ENCODE results near the gene CPD. TPM values are rescaled to one million over a fixed set of nuclear protein-coding genes. Genes with fewer than 3 reads are reported as not detected.

The CPD gene
- total RNA-seq, 1 donor from 2014 or later: 68.9 TPM

- Histone ChIP-seq H3K36me3 (peaks cover 31% of the 10 kb centered on the region), H3K4me1 (peaks cover 5% of the 10 kb centered on the region), H3K27me3 (ENCODE audit: low read depth) (no peaks in the 10 kb centered on the region), H3K9me3 (no peaks in the 10 kb centered on the region), H3K27ac (no peak overlapping the region), H3K4me3 (no peak overlapping the region)
- ATAC-seq (no peak), DNase-seq (no peak)
- TF ChIP-seq, protein P1, sequence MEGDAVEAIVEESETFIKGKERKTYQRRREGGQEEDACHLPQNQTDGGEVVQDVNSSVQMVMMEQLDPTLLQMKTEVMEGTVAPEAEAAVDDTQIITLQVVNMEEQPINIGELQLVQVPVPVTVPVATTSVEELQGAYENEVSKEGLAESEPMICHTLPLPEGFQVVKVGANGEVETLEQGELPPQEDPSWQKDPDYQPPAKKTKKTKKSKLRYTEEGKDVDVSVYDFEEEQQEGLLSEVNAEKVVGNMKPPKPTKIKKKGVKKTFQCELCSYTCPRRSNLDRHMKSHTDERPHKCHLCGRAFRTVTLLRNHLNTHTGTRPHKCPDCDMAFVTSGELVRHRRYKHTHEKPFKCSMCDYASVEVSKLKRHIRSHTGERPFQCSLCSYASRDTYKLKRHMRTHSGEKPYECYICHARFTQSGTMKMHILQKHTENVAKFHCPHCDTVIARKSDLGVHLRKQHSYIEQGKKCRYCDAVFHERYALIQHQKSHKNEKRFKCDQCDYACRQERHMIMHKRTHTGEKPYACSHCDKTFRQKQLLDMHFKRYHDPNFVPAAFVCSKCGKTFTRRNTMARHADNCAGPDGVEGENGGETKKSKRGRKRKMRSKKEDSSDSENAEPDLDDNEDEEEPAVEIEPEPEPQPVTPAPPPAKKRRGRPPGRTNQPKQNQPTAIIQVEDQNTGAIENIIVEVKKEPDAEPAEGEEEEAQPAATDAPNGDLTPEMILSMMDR (IDR thresholded peaks at IDR 0.05): no peak
- intact Hi-C loops (cut with DNase I): no loop called here
Measured at GRCh38 chr17:30393491-30393890, 14.8 kb downstream of the CPD start.

DNA sequence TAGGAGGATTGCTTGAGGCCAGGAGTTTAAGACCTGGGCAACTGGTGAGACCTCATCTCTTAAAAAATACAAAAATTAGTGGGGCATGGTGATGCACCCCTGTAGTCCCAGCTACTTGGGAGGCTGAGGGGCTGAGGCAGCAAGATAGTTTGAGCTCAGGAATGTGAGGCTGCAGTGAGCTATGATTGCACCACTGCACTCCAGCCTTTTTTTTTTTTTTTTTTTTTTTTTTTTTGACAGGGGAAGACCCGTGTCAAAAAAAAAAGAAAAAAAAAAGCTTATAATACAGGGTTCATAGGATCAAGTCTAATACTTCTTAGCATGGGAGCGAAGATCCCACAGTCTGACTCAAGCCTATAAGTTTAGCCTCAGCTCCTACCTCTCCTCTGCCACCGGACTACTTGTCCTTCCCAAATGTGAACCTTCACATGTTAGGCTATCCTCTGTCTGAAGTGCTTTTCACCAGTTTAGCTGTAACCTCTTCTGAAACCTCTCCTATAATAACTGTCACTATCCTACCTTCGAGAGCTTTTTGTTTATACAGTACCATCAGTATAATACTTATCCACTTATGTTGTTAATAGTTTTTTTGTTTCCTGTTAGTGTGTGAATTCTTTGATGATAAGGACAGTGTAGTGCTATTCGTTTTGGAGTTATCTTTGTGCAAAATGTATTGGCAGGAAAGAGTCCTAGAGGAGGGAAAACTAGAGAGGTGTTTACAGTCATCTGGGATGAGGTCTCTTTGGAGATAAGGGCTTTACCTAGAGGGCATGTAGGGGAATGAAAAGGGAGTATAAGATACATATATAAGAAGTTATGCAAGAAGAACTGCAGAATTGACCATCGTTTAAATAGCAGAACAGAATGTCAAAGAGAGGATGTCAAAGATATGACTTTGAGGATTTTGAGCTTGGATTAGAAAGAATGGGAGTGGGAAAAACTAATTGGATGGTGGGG, 15.5 kb downstream of the CPD start:
- Histone ChIP-seq H3K4me1 (peaks cover 5% of the 10 kb centered on the region), H3K27me3 (ENCODE audit: low read depth) (no peaks in the 10 kb centered on the region), H3K4me3 (no peak overlapping the region), H3K9me3 (no peaks in the 10 kb centered on the region), H3K27ac (no peak overlapping the region), H3K36me3 (peaks cover 25% of the 10 kb centered on the region)
- intact Hi-C loops (cut with DNase I): no loop called here
- DNase-seq (no peak), ATAC-seq (no peak)
- TF ChIP-seq, protein P1 (IDR thresholded peaks at IDR 0.05): no peak

DNA sequence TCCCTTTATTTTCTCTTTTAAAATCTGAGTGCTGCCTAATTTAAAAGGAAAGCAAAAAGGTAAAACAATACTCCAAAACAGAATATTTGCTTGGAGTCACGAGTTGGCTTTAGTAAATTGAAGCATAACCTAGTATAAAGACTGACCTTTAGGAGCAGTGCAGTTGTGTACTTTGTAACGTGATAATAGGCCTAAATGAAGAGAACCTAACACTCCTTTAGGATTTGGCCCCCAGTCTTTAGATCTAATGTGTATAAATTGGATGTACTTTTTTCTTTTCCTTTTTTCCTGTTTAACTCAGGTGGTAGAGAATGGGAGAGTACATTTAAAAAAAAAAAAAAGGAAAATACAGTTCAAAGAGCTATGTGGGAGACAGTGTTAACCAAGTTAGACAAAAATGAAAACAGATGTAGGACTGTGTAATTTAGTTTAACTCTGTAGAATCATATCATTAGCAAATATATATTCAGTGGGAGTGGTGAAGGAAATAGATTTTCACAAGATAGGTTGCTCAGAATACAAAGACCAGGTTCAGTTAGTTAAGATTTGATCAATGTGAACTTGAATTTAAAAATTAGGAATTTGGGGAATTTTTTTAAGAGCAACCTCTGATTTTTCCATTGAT, 16.8 kb downstream of the CPD start:
- peaks cover 5% of the 10 kb centered on the region for H3K4me1 ChIP-seq
- H3K36me3 ChIP-seq: peaks cover 19% of the 10 kb centered on the region
- TF ChIP-seq, protein P1 (IDR thresholded peaks at IDR 0.05): no peak
- H3K9me3 ChIP-seq: no peaks in the 10 kb centered on the region
- H3K27me3 ChIP-seq (ENCODE audit: low read depth): no peaks in the 10 kb centered on the region
- intact Hi-C loops (cut with DNase I): no loop called here
- no peak overlapping the region for H3K27ac ChIP-seq
- DNase-seq (no peak), ATAC-seq (no peak)
- no peak overlapping the region for H3K4me3 ChIP-seq

DNA sequence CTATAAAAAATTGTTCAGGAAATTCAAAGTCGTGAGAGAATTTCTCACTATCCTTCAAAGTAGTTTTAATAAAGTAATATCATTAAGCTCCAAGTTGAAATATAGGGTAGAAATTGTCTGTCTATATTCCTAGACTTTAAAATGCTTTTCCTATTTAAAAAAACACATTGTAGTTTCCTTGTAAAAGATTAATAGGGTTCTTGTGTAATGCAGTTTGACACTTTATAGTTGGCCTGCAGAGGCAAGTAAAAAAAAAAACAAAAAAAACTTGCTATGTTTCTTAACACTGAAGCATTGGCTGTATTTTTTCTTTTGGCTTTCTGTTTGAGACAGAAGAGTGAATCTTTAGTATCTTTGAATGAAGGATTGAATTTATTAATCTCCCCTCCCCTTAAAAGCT, 17.4 kb downstream of the CPD start:
- TF ChIP-seq, protein P1 (IDR thresholded peaks at IDR 0.05): no peak
- H3K27ac ChIP-seq: no peak overlapping the region
- intact Hi-C loops (cut with DNase I): no loop called here
- peaks cover 5% of the 10 kb centered on the region for H3K4me1 ChIP-seq
- ATAC-seq (no peak), DNase-seq (no peak)
- H3K9me3 ChIP-seq: no peaks in the 10 kb centered on the region
- H3K36me3 ChIP-seq: peaks cover 13% of the 10 kb centered on the region
- no peak overlapping the region for H3K4me3 ChIP-seq
- no peaks in the 10 kb centered on the region for H3K27me3 ChIP-seq (ENCODE audit: low read depth)

DNA sequence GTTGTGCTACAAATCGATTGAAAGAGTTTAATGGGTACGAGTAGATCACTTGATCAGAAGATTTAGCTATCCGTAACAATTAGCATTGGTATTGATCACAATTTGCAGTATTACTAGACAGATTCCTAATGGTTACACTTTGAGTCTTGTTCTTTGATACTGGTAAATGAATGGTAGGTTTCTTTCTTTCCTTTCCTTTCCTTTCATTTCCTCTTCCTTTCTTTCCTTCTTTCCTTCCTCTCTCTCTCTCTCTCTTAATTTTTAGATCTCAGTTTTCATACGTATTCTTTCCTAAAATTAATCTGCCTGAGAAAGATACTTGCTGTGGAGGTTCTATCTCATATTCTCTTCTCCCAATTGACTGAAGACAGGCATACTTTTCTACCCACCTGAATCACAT, 17.9 kb downstream of the CPD start:
- no peaks in the 10 kb centered on the region for H3K27me3 ChIP-seq (ENCODE audit: low read depth)
- intact Hi-C loops (cut with DNase I): no loop called here
- no peak overlapping the region for H3K4me3 ChIP-seq
- no peaks in the 10 kb centered on the region for H3K9me3 ChIP-seq
- H3K27ac ChIP-seq: no peak overlapping the region
- no peak for ATAC-seq
- no peak for DNase-seq
- H3K4me1 ChIP-seq: peaks cover 5% of the 10 kb centered on the region
- peaks cover 8% of the 10 kb centered on the region for H3K36me3 ChIP-seq
- TF ChIP-seq, protein P1 (IDR thresholded peaks at IDR 0.05): no peak
